Mesenchymal stem cell (in vitro differentiated cells and primary cell): Measurements from ENCODE around the gene NAV2.

Experiments
- DNase-seq: peaks from one replicate; pipeline ENCODE4 v3.0.0-alpha.2; 2013
- H2AFZ ChIP-seq: one replicate; pipeline ENCODE4 v1.6.1; 2013; ENCODE audit warnings: low read depth, mild to moderate bottlenecking, control low read depth, inconsistent platforms, low read length, moderate library complexity
- H2AK5ac ChIP-seq: 2 replicates; pipeline ENCODE4 v1.6.1; 2013; ENCODE audit warnings: low read length, moderate library complexity, mild to moderate bottlenecking, inconsistent platforms; ENCODE audit not compliant: severe bottlenecking
- H2BK120ac ChIP-seq: one replicate; pipeline ENCODE4 v1.6.1; 2013; ENCODE audit warnings: low read depth, mild to moderate bottlenecking, inconsistent platforms, low read length, moderate library complexity
- H2BK12ac ChIP-seq, 2 experiments: one replicate each; pipeline ENCODE4 v1.6.1; 2013; ENCODE audit warnings: inconsistent platforms in 2 of 2, low read length in 2 of 2, mild to moderate bottlenecking in 2 of 2, moderate library complexity in 2 of 2, control low read depth in 1 of 2
- H2BK15ac ChIP-seq: one replicate; pipeline ENCODE4 v1.6.1; 2013; ENCODE audit warnings: mild to moderate bottlenecking, low read depth, inconsistent platforms; ENCODE audit not compliant: poor library complexity, severe bottlenecking
- H2BK5ac ChIP-seq: 2 replicates; pipeline ENCODE4 v1.6.1; 2013; ENCODE audit warnings: low read depth, mild to moderate bottlenecking, low read length, control low read depth, inconsistent platforms; ENCODE audit not compliant: poor library complexity, severe bottlenecking
- H3K14ac ChIP-seq, 2 experiments: one replicate each; pipeline ENCODE4 v1.6.1; 2013; ENCODE audit warnings: inconsistent platforms in 2 of 2, low read length in 2 of 2, control low read depth in 1 of 2, mild to moderate bottlenecking in 1 of 2, moderate library complexity in 1 of 2
- H3K18ac ChIP-seq, 2 experiments: one replicate each; pipeline ENCODE4 v1.6.1; 2013; ENCODE audit warnings: inconsistent platforms in 2 of 2, low read length in 2 of 2, control low read depth in 1 of 2, low read depth in 1 of 2, mild to moderate bottlenecking in 1 of 2
- H3K23ac ChIP-seq, 2 experiments: one replicate each; pipeline ENCODE4 v1.6.1; 2013; ENCODE audit warnings: inconsistent platforms in 2 of 2, low read length in 2 of 2, mild to moderate bottlenecking in 2 of 2, moderate library complexity in 2 of 2, control low read depth in 1 of 2
- H3K27ac ChIP-seq: 2 replicates; pipeline ENCODE4 v1.5.1; 2013; ENCODE audit warnings: mild to moderate bottlenecking, moderate library complexity, low read length, control low read depth, inconsistent platforms; ENCODE audit not compliant: poor library complexity, severe bottlenecking
- H3K27me3 ChIP-seq, 2 experiments: 2 replicates each; pipeline versions ENCODE4 v1.6.1 to v1.7.0; 2013; ENCODE audit warnings: low read length in 2 of 2, mild to moderate bottlenecking in 2 of 2, moderate library complexity in 2 of 2, control low read depth in 1 of 2, inconsistent platforms in 1 of 2; ENCODE audit not compliant: control insufficient read depth in 1 of 2, insufficient read depth in 1 of 2
- H3K36me3 ChIP-seq, 2 experiments: 2 replicates each; pipeline versions ENCODE4 v1.6.1 to v1.7.0; 2013; ENCODE audit warnings: low read length in 2 of 2, control low read depth in 1 of 2, inconsistent platforms in 1 of 2, low read depth in 1 of 2, mild to moderate bottlenecking in 1 of 2; ENCODE audit not compliant: insufficient read depth in 2 of 2, control insufficient read depth in 1 of 2
- H3K4ac ChIP-seq, 2 experiments: one replicate each; pipeline ENCODE4 v1.6.1; 2013; ENCODE audit warnings: inconsistent platforms in 2 of 2, low read length in 2 of 2, mild to moderate bottlenecking in 2 of 2, moderate library complexity in 2 of 2, control low read depth in 1 of 2, low read depth in 1 of 2
- H3K4me1 ChIP-seq: 2 replicates; pipeline ENCODE4 v1.6.1; 2013; ENCODE audit warnings: low read depth, low read length, control low read depth; ENCODE audit not compliant: control insufficient read depth, insufficient read depth
- H3K4me2 ChIP-seq: 2 replicates; pipeline ENCODE4 v1.6.1; 2013; ENCODE audit warnings: low read length, mild to moderate bottlenecking, inconsistent platforms; ENCODE audit not compliant: poor library complexity, severe bottlenecking
- H3K4me3 ChIP-seq, 2 experiments: 2 replicates each; pipeline versions ENCODE4 v1.5.1 to v1.7.0; 2013; ENCODE audit warnings: low read length in 2 of 2, mild to moderate bottlenecking in 2 of 2, control low read depth in 1 of 2, low read depth in 1 of 2; ENCODE audit not compliant: insufficient read depth in 1 of 2
- H3K79me1 ChIP-seq: replicated peaks from 2 replicates; pipeline ENCODE4 v1.6.1; 2013; ENCODE audit warnings: mild to moderate bottlenecking, control low read depth, low read length, inconsistent platforms; ENCODE audit not compliant: poor library complexity, severe bottlenecking
- H3K9ac ChIP-seq: 2 replicates; pipeline ENCODE4 v1.7.0; 2013; ENCODE audit warnings: mild to moderate bottlenecking, low read length, moderate library complexity
- H3K9me3 ChIP-seq: 2 replicates; pipeline ENCODE4 v1.7.0; 2013; ENCODE audit warnings: mild to moderate bottlenecking, low read length; ENCODE audit not compliant: control insufficient read depth
- H4K8ac ChIP-seq: one replicate; pipeline ENCODE4 v1.6.1; 2013; ENCODE audit warnings: inconsistent platforms, mild to moderate bottlenecking, low read length, moderate library complexity
- H4K91ac ChIP-seq: one replicate; pipeline ENCODE4 v1.6.1; 2013; ENCODE audit warnings: mild to moderate bottlenecking, low read length, inconsistent platforms
- WGBS: methylation state at CpG from one replicate; pipeline ENCODE4 v1.1.7; 2013; ENCODE audit warnings: mixed read lengths; 5-methylcytosine and 5-hydroxymethylcytosine counted together

The NAV2 gene

DNA sequence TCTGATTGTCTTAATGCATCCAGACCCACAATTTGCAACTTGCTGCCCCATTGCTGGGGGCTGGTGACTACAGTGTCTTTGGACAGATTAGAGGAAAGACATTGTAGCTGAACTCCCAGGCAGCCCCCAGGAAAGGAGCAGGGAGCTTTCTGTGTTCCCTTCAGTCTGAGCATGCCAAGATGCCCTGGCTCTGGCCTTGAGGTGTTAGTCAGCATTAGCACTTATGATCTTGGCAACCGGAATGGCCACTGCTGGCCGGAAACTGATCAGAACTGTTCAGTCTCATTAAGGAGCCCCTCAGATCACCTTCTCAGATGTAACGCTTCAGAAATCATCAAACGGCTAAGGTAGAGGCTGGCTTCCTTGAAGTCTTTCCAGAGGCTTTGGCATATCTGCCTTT, 195.2 kb downstream of the NAV2 start:
- H3K79me1 ChIP-seq, result peaks cover 15% of the 10 kb centered on the region
- no peak overlapping the region for H3K4me3 ChIP-seq
- WGBS, result 94% methylated on average over 4 of the region's 4 CpGs
- H2AFZ ChIP-seq, result no peak overlapping the region
- no peak for DNase-seq
- H3K9ac ChIP-seq, result peak overlapping the region; percentile 15
- H2BK15ac ChIP-seq, result no peak overlapping the region
- no peak overlapping the region for H2BK5ac ChIP-seq
- H3K4me1 ChIP-seq, result no peaks in the 10 kb centered on the region
- H3K4ac ChIP-seq, result no peak overlapping the region
- no peak overlapping the region for H3K27ac ChIP-seq
- no peak overlapping the region for H3K4me2 ChIP-seq
- H3K14ac ChIP-seq, result no peak overlapping the region
- H3K23ac ChIP-seq, result no peak overlapping the region
- no peak overlapping the region for H3K18ac ChIP-seq
- H2AK5ac ChIP-seq, result no peak overlapping the region
- no peak overlapping the region for H2BK120ac ChIP-seq
- H3K9me3 ChIP-seq, result no peaks in the 10 kb centered on the region
- no peaks in the 10 kb centered on the region for H3K27me3 ChIP-seq
- no peak overlapping the region for H4K91ac ChIP-seq
- no peak overlapping the region for H2BK12ac ChIP-seq
- H3K36me3 ChIP-seq, result peaks cover 2 to 72% of the 10 kb centered on the region in 2 experiments
- no peak overlapping the region for H4K8ac ChIP-seq

DNA sequence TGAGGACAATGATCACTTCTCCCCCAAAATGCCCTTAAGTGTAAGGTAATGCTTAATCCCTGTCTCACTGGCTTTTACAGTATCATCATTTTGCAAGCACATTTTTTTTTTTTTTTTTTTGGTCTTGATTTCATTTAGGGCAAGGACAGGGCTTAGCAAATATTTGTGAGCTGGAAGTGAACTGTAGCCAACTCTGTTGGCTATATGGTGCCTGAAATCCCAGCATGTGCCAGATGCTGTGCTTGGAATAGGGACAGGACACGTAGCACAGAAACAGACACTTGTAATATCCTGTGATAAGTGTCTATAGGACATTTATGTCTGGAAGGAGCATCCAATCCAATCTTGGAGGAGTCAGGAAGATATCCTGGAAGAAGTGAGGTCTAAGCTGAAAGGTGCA, 198.3 kb downstream of the NAV2 start:
- no peak overlapping the region for H2BK120ac ChIP-seq
- no peak overlapping the region for H2AFZ ChIP-seq
- H3K27me3 ChIP-seq, result no peaks in the 10 kb centered on the region
- H3K4me1 ChIP-seq, result no peaks in the 10 kb centered on the region
- H2BK15ac ChIP-seq, result no peak overlapping the region
- DNase-seq, result no peak
- peak overlapping the region in 1 of 2 experiments; percentile 43 for H3K18ac ChIP-seq
- H3K27ac ChIP-seq, result no peak overlapping the region
- H4K91ac ChIP-seq, result no peak overlapping the region
- peak overlapping the region in 1 of 2 experiments; percentile 18 for H2BK12ac ChIP-seq
- no peak overlapping the region for H3K4me3 ChIP-seq
- no peaks in the 10 kb centered on the region for H3K9me3 ChIP-seq
- H2BK5ac ChIP-seq, result no peak overlapping the region
- no peak overlapping the region for H3K23ac ChIP-seq
- H3K4ac ChIP-seq, result no peak overlapping the region
- no peak overlapping the region for H3K4me2 ChIP-seq
- 82% methylated on average over 1 of the region's 1 CpG for WGBS
- H3K14ac ChIP-seq, result no peak overlapping the region
- no peak overlapping the region for H2AK5ac ChIP-seq
- no peak overlapping the region for H4K8ac ChIP-seq
- H3K79me1 ChIP-seq, result peaks cover 17% of the 10 kb centered on the region
- peaks cover 1 to 74% of the 10 kb centered on the region in 2 experiments for H3K36me3 ChIP-seq
- H3K9ac ChIP-seq, result no peak overlapping the region

DNA sequence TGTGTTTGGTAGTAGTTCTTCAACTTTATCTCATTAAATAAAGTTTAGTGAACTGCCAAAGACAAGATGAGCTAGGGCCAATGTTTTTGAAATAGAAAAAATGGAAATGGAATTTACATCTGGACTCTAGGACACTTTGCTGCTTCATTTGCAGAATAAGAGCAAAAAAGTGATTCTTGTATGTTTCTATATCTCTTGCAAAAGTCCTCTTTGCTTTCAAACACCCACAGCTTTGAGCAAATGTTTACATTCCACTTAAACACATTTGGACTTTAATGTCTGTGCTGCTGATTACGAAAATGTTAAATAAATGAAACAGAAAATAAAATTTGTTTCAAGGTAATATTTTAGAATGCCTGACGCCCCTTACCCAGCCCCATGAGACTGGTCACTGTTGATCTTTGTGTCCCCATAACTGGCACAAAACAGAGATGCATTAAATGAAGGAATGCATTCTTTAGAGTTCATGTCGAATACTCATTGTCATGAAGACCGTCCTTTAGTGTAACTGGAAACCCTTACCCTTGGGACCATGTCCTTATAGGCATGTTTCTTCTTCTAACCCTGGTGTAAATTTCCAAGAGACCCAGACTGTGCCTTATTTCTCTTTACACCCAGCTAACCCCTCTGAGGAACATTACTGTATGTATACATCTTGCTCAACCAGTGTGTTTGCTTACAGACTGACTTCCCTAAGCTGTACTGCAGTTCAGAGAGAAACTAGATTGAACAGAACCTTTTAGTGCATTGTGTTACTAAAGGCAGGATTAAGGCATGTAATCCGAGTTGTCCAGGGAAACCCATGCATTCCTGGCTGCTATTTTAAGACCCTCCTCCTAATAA, 199.7 kb downstream of the NAV2 start:
- no peak overlapping the region for H2BK15ac ChIP-seq
- H3K79me1 ChIP-seq, result peaks cover 17% of the 10 kb centered on the region
- H3K4ac ChIP-seq, result no peak overlapping the region
- no peaks in the 10 kb centered on the region for H3K4me1 ChIP-seq
- DNase-seq, result peak; percentile 70
- no peak overlapping the region for H3K23ac ChIP-seq
- H2BK120ac ChIP-seq, result no peak overlapping the region
- H3K27ac ChIP-seq, result no peak overlapping the region
- no peak overlapping the region for H4K8ac ChIP-seq
- H3K9ac ChIP-seq, result no peak overlapping the region
- H4K91ac ChIP-seq, result no peak overlapping the region
- no peak overlapping the region for H3K4me2 ChIP-seq
- H2BK12ac ChIP-seq, result no peak overlapping the region
- H2AFZ ChIP-seq, result no peak overlapping the region
- no peak overlapping the region for H2BK5ac ChIP-seq
- no peak overlapping the region for H3K4me3 ChIP-seq
- H3K9me3 ChIP-seq, result no peaks in the 10 kb centered on the region
- H3K14ac ChIP-seq, result no peak overlapping the region
- H2AK5ac ChIP-seq, result no peak overlapping the region
- peaks cover 3 to 74% of the 10 kb centered on the region in 2 experiments for H3K36me3 ChIP-seq
- no peak overlapping the region for H3K18ac ChIP-seq
- WGBS, result 47% methylated on average over 4 of the region's 5 CpGs
- H3K27me3 ChIP-seq, result no peaks in the 10 kb centered on the region

DNA sequence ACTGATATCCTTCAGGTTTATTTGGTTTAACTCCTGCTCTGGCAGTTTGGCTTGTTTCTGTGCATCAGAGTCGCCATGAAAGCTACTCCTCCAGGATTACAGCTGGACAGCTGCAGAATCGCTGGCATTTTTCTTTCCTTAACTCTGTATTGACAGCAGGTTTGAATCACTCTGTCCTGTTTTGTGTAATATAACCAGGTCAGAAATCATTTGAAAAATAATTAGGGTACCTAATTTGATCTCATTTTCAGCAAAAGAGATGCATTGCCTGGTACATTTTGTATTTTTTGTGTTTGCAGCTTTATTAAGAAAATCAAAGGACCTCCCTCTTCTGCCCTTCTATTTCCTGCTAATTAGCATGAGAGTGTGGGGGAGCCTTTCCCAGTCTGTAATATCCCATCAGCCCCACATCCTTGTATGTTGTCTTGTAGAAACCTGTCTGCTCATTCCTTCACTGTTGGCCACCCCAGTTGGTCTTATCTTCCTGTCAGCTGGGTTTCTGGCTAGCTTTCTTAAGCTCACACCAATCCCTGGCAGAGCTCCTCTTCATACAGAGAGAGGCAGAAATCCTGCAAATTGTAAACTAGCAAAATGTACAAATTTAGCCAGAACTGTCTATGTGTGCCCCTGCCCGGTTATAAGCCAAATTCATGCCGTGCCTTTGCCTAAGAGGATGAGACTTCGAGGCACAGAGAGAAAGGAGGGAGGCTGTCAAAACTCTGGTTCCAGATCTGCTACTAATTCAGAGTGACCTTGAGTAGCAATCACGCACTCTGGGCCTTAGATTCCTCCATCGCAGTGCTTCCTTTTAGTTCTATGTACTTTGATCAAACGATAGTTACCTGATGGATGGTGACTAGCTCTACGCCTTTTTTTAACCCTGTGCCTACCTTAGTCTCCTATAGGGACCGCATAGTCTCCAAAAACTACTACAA, 200.6 kb downstream of the NAV2 start:
- Histone ChIP-seq H4K8ac (no peak overlapping the region), H3K9ac (no peak overlapping the region), H2BK12ac (peak overlapping the region in 1 of 2 experiments; percentile 54), H3K27ac (no peak overlapping the region), H3K4me1 (no peaks in the 10 kb centered on the region), H3K4ac (no peak overlapping the region), H4K91ac (no peak overlapping the region), H3K4me3 (no peak overlapping the region), H3K79me1 (peaks cover 16% of the 10 kb centered on the region), H3K18ac (peak overlapping the region in 1 of 2 experiments; percentile 18), H3K36me3 (peaks cover 3 to 77% of the 10 kb centered on the region in 2 experiments), H2AK5ac (no peak overlapping the region), H3K14ac (no peak overlapping the region), H2BK120ac (no peak overlapping the region), H3K9me3 (no peaks in the 10 kb centered on the region), H3K4me2 (no peak overlapping the region), H2AFZ (no peak overlapping the region), H3K27me3 (no peaks in the 10 kb centered on the region), H2BK5ac (no peak overlapping the region), H3K23ac (no peak overlapping the region), H2BK15ac (no peak overlapping the region)
- no peak for DNase-seq
- 89% methylated on average over 9 of the region's 10 CpGs for WGBS
